HAP-1 (cell line): ENCODE data around the gene ACOX1.

ENCODE experiments used
- DNase-seq, 2 experiments: peaks; one replicate each; pipeline ENCODE4 v3.0.0-alpha.2; 2016 to 2020; ENCODE audit warnings: low spot score in 2 of 2
- H3K27me3 ChIP-seq: fragments of 250-450 bp; sonication (Bioruptor Pico); 2 replicates; pipeline ENCODE4 v1.5.1; 2020; ENCODE audit warnings: low read depth, mild to moderate bottlenecking, moderate library complexity
- H3K36me3 ChIP-seq: fragments of 250-450 bp; sonication (Bioruptor Pico); replicated peaks from 2 replicates; pipeline ENCODE4 v1.5.1; 2020; ENCODE audit warnings: mild to moderate bottlenecking
- H3K4me1 ChIP-seq: fragments of 250-450 bp; sonication (Bioruptor Pico); 2 replicates; pipeline ENCODE4 v1.5.1; 2020; ENCODE audit warnings: mild to moderate bottlenecking
- H3K4me3 ChIP-seq: fragments of 250-450 bp; sonication (Bioruptor Pico); 2 replicates; pipeline ENCODE4 v1.5.1; 2020; ENCODE audit warnings: mild to moderate bottlenecking, moderate library complexity
- H3K9me3 ChIP-seq: fragments of 250-450 bp; sonication (Bioruptor Pico); 2 replicates; pipeline ENCODE4 v1.5.1; 2020; ENCODE audit warnings: mild to moderate bottlenecking, moderate library complexity
- in situ Hi-C: fragments of 300-500 bp; cut with MboI; formaldehyde crosslinking; loops from 3 replicates; pipeline ENCODE4 v1.14.3; 2020; ENCODE audit warnings: low sequenced_read_pairs, inconsistent platforms, mixed read lengths

The ACOX1 gene

DNA sequence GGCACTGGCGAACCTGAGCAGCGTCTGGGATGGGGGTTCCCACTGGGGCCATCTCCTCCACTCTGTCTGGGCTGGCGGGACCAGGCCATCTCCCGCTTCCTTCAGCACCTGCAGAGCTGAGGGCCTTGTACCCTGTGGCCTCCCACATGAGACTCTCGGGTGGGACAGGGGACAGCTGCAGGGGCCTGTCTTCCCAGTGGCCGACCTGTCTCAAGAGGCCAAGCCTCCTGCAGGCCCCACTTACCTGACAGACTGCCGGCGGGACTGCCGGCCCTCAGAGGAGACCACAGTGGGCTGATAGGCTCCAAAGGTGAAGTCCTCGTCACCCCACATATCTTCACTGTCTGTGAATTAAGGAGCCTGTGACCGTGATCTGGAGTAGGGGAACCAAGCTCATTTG, 53.9 kb downstream of the ACOX1 start:
- peaks cover 21% of the 10 kb centered on the region for H3K36me3 ChIP-seq

DNA sequence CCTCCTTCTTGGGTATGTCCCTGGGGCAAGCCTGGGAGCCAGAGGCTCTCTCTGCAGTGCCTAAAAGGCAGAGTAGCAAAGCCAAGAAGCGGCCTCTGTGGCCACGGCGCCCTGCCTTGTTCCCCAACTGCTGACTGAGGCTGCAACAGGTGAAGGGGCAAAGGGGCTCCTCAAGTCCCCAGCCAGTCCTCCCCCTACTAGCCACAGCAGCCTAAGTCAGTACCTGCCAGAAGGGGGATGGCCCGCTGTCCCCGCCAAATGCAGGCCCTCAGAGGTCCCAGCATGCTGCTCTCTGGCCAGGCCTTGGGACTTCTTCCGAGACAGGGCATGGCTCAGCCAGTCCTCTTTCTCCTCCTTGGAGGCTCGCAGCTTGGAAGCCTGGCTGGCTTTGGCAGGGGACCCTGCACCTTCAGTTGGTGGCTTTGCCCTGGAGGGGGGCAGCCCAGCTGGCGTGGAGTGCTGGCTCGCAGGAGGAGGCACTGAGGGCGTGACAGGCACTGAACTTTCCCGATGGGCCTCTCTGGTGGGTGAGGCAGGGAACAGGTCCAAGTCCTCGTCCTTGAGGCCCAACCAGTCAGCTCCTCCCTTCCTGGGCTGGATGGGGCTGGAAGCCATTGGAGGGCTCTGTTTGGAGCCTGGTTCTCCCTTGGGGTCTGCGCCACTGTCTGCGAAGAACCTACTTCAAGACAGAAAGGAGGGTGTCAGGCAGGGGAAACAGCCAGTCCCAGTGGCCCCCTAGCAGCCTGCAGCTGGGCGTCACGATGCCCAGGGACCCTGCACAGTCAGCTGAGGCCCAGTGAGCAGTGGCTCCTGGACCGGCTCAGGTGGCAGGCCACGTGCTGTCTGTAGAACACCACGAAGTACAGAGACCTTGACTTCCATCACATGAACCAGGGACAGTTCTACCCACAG, 55.7 kb downstream of the ACOX1 start:
- H3K27me3 ChIP-seq = no peaks in the 10 kb centered on the region
- no peak for DNase-seq
- no peaks in the 10 kb centered on the region for H3K9me3 ChIP-seq
- H3K36me3 ChIP-seq = peaks cover 26% of the 10 kb centered on the region
- in situ Hi-C loops = loop anchor here (25.0 kb wide), 1 partner anchor 364 kb away; no protein-coding TSS in a partner anchor
- H3K4me1 ChIP-seq = no peaks in the 10 kb centered on the region
- no peak overlapping the region for H3K4me3 ChIP-seq

More for the DNA sequence above, 53.9 kb downstream of the ACOX1 start:
- DNase-seq = no peak
- Histone ChIP-seq H3K27me3 (no peaks in the 10 kb centered on the region), H3K4me3 (no peak overlapping the region), H3K9me3 (no peaks in the 10 kb centered on the region), H3K4me1 (no peaks in the 10 kb centered on the region)
- in situ Hi-C loops = no loop called here

DNA sequence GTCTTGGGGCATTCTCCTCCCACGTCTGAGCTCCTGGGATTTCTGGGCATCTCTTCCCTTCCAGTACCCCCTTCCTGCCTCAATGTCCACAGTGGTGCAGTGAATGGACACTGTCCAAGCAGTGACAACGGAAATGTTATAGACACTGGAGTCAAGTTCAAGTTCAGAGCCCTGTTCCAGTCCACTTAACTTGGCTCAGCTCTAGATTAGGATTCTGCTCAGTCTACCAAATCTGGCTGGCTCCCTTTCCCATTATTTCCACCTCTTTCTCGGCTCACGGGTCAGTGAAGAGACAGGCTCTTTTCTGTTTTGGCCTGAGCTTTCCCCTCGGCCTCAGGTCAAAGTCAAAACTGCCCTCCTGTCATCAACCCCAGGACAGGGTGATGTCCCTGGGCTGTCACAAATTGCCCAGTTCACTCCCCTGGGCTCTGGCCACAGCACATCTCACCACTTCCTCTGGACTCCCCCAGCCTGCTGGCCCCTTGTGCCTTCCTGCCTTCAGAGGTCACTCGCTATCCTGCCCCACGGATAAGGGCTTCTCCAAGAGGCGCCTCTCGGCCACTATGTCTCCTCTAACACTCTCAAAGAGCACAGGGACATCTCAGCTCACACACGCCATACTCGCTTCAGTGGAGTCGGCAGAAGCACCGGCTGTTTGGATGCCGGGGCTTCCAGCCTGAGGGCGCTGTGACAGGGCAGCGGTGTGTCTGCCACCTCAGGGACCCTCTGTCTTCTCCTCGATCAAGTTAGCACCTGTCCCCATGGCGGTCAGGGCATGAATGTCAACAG, 56.6 kb downstream of the ACOX1 start:
- H3K4me1 ChIP-seq = no peaks in the 10 kb centered on the region
- no peak overlapping the region for H3K4me3 ChIP-seq
- H3K9me3 ChIP-seq = no peaks in the 10 kb centered on the region
- in situ Hi-C loops = loop anchor here (25.0 kb wide), 1 partner anchor 365 kb away; no protein-coding TSS in a partner anchor
- H3K36me3 ChIP-seq = peaks cover 23% of the 10 kb centered on the region
- DNase-seq = no peak
- H3K27me3 ChIP-seq = no peaks in the 10 kb centered on the region

DNA sequence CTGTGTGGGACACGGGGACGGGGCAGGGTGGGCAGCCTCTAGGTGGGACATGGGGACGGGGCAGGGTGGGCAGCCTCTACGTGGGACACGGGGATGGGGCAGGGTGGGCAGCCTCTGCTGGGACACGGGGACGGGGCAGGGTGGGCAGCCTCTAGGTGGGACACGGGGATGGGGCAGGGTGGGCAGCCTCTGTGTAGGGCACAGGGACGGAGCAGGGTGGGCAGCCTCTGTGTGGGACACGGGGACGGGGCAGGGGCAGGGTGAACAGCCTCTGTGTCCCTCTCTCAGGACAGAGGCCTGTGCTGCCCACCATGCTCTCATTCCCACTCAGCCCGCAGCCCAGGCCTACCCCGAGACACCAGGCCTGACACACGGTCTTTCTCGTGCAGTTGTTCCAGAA, 57.4 kb downstream of the ACOX1 start:
- H3K9me3 ChIP-seq = no peaks in the 10 kb centered on the region
- DNase-seq = no peak
- in situ Hi-C loops = loop anchor here (25.0 kb wide), 1 partner anchor 366 kb away; no protein-coding TSS in a partner anchor
- no peaks in the 10 kb centered on the region for H3K4me1 ChIP-seq
- no peak overlapping the region for H3K4me3 ChIP-seq
- no peaks in the 10 kb centered on the region for H3K27me3 ChIP-seq
- H3K36me3 ChIP-seq = peaks cover 16% of the 10 kb centered on the region

DNA sequence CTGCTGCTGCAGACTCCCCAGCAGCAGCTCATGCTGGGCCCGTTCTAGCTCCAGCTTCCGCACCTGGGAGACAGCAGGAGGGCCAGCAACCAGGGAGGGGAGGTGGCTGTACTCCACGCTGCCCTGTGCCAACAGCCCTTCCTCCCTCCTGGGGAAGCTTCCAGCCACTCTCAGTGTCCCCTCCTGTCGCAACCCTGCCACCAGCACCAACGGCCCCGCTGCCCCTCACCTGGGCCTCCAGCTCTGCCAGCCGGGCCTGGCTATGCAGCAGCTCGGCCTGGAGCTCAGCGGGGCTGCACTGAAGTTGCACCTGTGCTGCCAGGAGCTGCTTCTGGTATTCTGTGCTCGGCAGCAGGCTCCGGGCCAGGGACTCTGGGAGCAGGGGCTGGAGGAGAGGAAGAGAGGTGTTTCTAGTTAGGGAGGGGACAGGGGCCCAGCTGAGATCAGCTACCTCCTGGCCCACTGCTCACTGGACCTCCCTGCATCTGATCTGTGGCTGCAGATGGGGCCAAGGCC, 58.9 kb downstream of the ACOX1 start:
- Histone ChIP-seq H3K9me3 (no peaks in the 10 kb centered on the region), H3K27me3 (no peaks in the 10 kb centered on the region), H3K4me1 (no peaks in the 10 kb centered on the region), H3K36me3 (peaks cover 14% of the 10 kb centered on the region; the same call in 1 of the 2 replicates), H3K4me3 (no peak overlapping the region)
- in situ Hi-C loops = loop anchor here (25.0 kb wide), 1 partner anchor 367 kb away; no protein-coding TSS in a partner anchor
- DNase-seq = no peak

DNA sequence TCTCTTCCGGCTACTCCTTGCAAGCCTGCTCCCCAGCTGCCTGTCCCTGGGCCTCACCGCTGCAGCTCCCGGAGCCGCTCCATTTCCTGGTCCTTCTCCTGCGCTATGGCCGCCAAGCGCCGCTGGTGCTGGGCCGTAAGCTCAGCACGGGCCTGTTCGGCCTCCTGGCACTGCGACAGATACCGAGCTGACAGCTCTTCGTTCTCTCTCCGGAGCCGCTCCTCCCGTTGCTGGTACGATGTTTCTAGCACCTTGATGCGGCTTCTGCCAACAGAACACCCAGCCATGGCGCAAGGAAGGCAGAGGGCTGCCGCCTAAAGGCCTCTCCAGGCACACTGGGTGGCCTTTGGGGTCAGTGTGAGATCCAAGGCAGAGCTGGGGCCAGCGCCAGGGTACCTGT, 59.4 kb downstream of the ACOX1 start:
- no peaks in the 10 kb centered on the region for H3K4me1 ChIP-seq
- peaks cover 16% of the 10 kb centered on the region; the same call in 1 of the 2 replicates for H3K36me3 ChIP-seq
- no peak for DNase-seq
- no peaks in the 10 kb centered on the region for H3K9me3 ChIP-seq
- in situ Hi-C loops = loop anchor here (25.0 kb wide), 1 partner anchor 368 kb away; no protein-coding TSS in a partner anchor
- H3K27me3 ChIP-seq = no peaks in the 10 kb centered on the region
- H3K4me3 ChIP-seq = no peak overlapping the region

DNA sequence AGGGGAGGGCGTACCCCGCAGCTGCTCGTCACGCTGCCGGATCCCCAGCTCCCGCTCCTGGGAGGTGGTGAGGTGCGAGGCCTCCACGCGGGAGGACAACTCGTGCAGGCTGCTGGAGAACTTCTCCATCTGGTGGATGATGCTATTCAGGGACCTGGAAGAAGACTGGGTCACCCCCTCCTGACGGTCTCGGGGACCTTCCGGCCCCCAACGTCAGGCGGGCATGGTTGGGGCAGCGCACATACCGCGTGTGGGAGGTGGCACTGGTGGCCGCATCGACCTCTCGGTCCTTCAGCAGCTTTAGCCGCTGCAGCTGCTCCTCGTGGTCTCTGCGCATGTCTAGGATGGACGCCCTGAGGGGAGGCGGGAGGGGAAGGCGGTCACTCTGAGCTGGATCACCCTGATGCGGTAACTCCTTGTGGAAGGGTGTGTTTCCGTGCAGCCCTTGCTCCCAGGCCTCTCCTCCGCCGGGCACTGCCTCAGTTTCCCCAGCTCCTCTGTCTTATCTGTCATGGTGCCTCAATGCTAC, 61.0 kb downstream of the ACOX1 start:
- Histone ChIP-seq H3K36me3 (peaks cover 17% of the 10 kb centered on the region), H3K4me1 (no peaks in the 10 kb centered on the region), H3K27me3 (no peaks in the 10 kb centered on the region), H3K4me3 (no peak overlapping the region), H3K9me3 (no peaks in the 10 kb centered on the region)
- in situ Hi-C loops = loop anchor here (25.0 kb wide), 1 partner anchor 369 kb away; no protein-coding TSS in a partner anchor
- no peak for DNase-seq

DNA sequence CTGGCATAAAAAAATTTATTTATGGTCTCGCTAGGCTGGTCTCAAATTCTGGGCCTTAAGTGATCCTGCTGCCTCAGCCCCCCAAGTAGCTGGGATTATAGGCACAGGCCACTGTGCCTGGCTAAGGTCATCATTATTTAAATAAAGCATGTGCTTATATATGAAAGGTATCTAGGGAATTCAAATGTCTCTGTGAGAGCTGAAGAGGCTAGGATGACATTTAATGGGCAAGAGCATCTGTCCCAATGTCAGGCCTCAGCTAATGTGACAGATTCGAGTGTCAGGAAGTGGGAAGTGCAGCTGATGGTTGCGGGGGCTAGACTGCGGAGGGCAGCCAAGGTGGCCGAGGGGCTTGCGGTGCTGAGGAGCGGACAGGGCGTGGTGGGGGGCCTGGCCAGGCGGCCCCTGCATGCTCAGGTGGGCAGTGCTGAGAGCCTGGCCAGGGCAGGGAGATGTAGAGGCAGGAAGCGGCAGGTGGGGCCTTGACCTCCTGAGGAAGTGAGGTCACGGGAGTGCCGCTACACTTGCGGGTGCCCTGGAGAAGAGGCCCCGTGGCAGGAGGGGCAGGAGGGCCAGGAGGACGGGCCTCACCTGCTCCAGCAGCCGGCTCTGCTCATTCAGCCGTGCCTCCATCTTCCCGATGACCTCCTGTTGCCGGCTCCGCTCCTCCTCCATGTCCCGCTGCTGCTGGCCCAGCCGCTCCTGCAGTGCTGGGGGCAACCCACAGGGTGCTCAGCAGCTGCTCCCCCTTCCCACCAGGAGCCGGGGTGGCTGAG, 61.6 kb downstream of the ACOX1 start:
- DNase-seq = no peak
- no peaks in the 10 kb centered on the region for H3K4me1 ChIP-seq
- H3K36me3 ChIP-seq = peaks cover 16% of the 10 kb centered on the region
- no peaks in the 10 kb centered on the region for H3K27me3 ChIP-seq
- in situ Hi-C loops = loop anchor here (25.0 kb wide), 1 partner anchor 370 kb away; no protein-coding TSS in a partner anchor
- H3K9me3 ChIP-seq = no peaks in the 10 kb centered on the region
- H3K4me3 ChIP-seq = no peak overlapping the region

DNA sequence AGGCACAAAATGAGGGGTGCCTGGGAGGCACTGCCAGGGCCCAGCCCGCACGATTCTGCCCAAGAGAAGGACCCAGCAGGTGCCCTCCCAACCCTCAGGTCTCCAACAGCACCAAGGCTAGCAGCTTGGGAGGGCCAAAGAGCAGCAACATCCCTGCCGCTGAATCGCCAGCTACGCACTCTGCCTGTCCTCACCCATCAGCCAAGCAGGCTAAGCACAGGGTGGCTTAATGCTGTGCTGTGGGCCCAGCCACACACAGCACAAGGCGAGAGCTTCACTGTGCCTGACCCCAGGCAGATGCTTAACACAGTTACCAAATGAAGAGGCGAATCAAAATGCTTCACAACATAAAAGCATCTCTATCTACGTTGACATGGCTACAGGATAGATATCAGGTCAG, 63.7 kb downstream of the ACOX1 start:
- Histone ChIP-seq H3K4me1 (no peaks in the 10 kb centered on the region), H3K27me3 (no peaks in the 10 kb centered on the region), H3K36me3 (peaks cover 13% of the 10 kb centered on the region), H3K4me3 (no peak overlapping the region), H3K9me3 (no peaks in the 10 kb centered on the region)
- in situ Hi-C loops = loop anchor here (25.0 kb wide), 1 partner anchor 372 kb away; no protein-coding TSS in a partner anchor
- DNase-seq = no peak

DNA sequence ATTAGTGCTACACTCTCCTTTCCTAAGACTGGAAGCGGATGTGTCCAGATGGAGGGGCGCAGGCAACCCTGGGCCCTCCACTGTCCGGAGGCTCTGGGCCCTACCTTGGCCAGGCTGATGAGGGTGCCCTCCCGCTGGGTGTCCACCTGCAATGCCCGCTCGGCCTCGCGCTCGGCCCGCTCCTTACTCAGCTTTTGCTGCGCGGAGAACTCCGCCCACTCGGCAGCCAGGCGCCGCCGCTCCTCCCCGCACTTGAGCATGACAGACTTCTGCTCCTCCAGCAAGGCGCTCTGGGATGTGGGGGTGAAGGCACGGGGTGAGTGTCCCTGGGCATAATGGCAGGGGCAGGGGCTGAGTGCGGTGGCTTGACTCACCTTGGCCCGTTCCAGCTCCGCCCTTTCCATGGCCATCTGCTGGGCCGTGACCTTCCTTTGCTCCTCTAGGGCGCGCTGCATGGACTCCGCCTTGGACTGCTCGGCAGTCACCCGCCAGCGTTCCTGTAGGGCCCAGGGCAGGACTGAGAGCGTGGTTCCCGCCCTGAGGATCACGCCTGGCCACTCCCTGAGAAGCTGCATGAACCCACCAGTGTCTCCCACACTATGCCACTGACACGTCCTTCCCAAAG, 64.2 kb downstream of the ACOX1 start:
- DNase-seq = no peak
- in situ Hi-C loops = loop anchor here (25.0 kb wide), 1 partner anchor 373 kb away; no protein-coding TSS in a partner anchor
- H3K4me3 ChIP-seq = no peak overlapping the region
- H3K4me1 ChIP-seq = no peaks in the 10 kb centered on the region
- H3K36me3 ChIP-seq = peaks cover 11% of the 10 kb centered on the region
- H3K9me3 ChIP-seq = no peaks in the 10 kb centered on the region
- H3K27me3 ChIP-seq = no peaks in the 10 kb centered on the region

DNA sequence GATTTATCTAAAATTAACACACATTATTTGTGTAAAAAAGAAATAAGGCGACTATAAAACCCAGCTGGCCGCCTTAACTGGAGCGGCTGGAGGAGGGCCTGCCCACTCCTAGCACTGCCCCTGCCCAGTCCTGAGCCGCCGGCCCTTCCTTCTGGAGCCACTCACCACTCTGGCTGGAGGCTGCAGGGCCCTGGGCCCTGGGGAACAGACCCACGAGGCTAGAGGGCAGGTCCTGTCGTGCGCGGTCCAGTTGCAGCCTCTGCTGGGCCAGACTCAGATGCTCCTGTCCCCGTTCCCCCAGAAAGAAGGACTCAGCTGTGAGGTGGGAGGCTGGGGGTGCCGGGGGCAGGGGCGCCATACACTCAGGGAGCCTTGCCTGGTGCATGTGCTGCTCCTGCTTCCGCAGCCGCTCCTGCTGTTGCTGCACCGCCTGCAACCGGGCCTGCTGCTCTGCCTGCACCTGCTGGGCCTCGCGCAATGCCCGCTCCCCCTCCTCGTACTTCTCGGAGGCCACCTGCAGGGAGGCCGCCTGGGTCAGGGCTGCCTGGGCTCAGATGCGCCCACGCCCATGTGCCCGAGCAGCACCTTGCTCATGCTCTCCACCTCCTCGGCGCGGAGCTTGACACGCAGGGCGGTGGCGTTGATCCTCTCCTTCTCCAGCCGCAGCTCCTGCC, 65.3 kb downstream of the ACOX1 start:
- DNase-seq = no peak
- H3K36me3 ChIP-seq = peaks cover 8% of the 10 kb centered on the region
- H3K27me3 ChIP-seq = no peaks in the 10 kb centered on the region
- H3K4me1 ChIP-seq = no peaks in the 10 kb centered on the region
- H3K9me3 ChIP-seq = no peaks in the 10 kb centered on the region
- in situ Hi-C loops = loop anchor here (25.0 kb wide), 1 partner anchor 374 kb away; no protein-coding TSS in a partner anchor
- H3K4me3 ChIP-seq = no peak overlapping the region

DNA sequence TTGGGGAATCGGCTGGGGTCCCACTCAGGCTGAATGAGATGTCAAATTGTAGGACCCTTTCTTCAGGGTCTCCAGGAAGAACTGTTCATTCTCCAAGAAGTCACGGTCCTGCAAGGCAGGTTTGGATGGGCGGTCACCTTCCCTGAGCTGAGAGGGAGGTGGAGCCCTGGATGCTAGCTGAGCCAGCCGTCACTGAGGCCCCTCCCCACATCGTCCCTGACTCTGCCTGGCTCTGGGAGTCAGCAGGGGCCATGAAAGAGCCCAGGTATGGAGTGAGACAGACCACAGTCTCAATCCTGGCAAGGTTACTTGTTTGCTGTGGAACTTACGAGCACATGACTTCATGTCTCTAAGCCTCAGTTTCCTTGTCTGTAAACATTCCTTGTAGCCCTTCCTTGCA, 68.3 kb downstream of the ACOX1 start:
- H3K4me1 ChIP-seq = no peaks in the 10 kb centered on the region
- no peak overlapping the region for H3K4me3 ChIP-seq
- no peaks in the 10 kb centered on the region for H3K9me3 ChIP-seq
- no peak for DNase-seq
- in situ Hi-C loops = loop anchor here (25.0 kb wide), 1 partner anchor 377 kb away; no protein-coding TSS in a partner anchor
- peaks cover 8% of the 10 kb centered on the region for H3K36me3 ChIP-seq
- H3K27me3 ChIP-seq = no peaks in the 10 kb centered on the region
